Mucosa of rectum (tissue), 2 donors: ENCODE measurements around the gene S100B.
"Not testable (repeated sequence)": the region's sequence is repeated elsewhere in the genome, so short reads cannot be mapped to it uniquely, and the experiment has no call there.

Source experiments
- H3K27ac ChIP-seq, 2 donors: one replicate each; pipeline ENCODE4 v1.7.0; 2013; ENCODE audit warnings: inconsistent platforms in 2 of 2, low read depth in 2 of 2, low read length in 2 of 2
- H3K27me3 ChIP-seq, 2 donors: one replicate each; pipeline ENCODE4 v1.7.0; 2013; ENCODE audit warnings: low read length in 2 of 2; ENCODE audit not compliant: control insufficient read depth in 2 of 2, insufficient read depth in 2 of 2
- H3K36me3 ChIP-seq, 2 donors: one replicate each; pipeline ENCODE4 v1.7.0; 2013; ENCODE audit warnings: low read length in 2 of 2; ENCODE audit not compliant: control insufficient read depth in 2 of 2, insufficient read depth in 2 of 2
- H3K4me1 ChIP-seq, 2 donors: one replicate each; pipeline ENCODE4 v1.7.0; 2013; ENCODE audit warnings: low read length in 2 of 2, mild to moderate bottlenecking in 1 of 2; ENCODE audit not compliant: control insufficient read depth in 2 of 2, insufficient read depth in 2 of 2
- H3K4me3 ChIP-seq, 2 donors: one replicate each; pipeline ENCODE4 v1.7.0; 2013; ENCODE audit warnings: low read length in 2 of 2
- H3K9ac ChIP-seq, 2 donors: one replicate each; pipeline ENCODE4 v1.7.0; 2013; ENCODE audit warnings: low read length in 2 of 2, low read depth in 1 of 2, mild to moderate bottlenecking in 1 of 2
- H3K9me3 ChIP-seq, 2 donors: one replicate each; pipeline ENCODE4 v1.7.0; 2013; ENCODE audit warnings: low read length in 2 of 2; ENCODE audit not compliant: control insufficient read depth in 2 of 2
- donor health status: healthy.
- donor health status: Normal muscosa, but diverticular disease.

The S100B gene

DNA sequence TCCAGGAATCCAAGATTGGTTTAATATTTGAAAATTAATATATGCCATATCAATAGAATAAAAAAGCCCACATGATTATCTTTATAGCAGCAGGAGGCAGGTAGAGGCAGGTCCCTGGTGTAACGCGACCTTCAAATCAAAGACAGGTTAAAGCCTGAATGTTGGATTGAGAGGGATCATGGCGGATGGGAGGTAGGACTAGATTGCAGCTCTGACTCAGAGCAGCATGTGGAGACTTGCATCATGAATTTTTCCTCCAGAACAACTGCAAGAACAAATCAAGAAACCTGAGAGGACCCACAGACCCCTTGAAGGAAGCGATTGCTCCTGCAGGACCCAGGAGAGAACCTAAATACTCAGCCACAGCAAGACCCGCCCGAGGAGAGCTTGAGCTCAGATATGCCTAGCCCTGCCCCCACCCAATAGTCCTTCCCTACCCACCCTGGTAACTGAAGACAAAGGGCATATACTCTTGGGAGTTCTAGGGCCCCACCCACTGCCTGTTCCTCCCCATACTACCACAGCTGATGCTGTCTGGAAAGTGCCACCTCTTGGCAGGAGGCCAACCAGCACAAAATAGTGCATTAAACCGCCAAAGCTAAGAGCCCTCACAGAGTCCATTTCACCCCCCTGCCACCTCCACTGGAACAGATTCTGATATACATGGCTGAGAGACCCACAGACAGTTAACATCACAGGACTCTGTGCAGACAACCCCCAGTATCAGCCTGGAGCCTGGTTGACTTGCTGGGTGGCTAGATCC, 19.5 kb downstream of the S100B start:
- Histone ChIP-seq H3K9ac (no peak overlapping the region), H3K4me1 (no peaks in the 10 kb centered on the region), H3K4me3 (no peak overlapping the region), H3K27ac (no peak overlapping the region), H3K9me3 (peaks cover 0 to 3% of the 10 kb centered on the region in 2 donors), H3K36me3 (no peaks in the 10 kb centered on the region), H3K27me3 (no peaks in the 10 kb centered on the region)

DNA sequence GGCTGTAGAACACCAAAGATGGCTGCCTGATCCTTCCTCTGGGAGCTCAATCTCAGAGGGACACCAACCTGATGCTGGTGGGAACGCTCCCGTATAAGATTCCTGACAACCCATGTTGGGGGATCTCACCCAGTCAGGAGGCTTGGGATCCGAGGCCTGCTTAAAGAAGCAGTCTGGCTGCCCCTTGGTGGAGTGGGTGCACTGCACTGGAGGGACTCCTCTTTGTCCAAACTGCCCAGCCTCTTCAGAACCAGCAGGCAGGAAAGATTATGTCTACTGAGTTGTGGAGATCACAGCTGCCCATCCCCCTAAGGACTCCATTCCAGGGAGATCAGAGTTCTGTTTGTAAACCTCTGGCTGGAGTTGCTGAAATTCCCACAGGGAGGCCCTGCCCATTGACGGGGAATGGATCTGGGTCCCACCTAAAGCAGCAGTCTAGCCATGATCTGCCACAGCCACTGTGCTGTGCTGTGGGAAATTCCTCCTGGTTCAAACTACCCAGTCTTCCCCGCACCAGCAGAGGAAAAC, 23.0 kb downstream of the S100B start:
- Histone ChIP-seq H3K27me3 (no peaks in the 10 kb centered on the region), H3K9ac (no peak overlapping the region), H3K36me3 (no peaks in the 10 kb centered on the region), H3K4me1 (no peaks in the 10 kb centered on the region), H3K27ac (no peak overlapping the region), H3K4me3 (no peak overlapping the region), H3K9me3 (peaks cover 0 to 3% of the 10 kb centered on the region in 2 donors)

DNA sequence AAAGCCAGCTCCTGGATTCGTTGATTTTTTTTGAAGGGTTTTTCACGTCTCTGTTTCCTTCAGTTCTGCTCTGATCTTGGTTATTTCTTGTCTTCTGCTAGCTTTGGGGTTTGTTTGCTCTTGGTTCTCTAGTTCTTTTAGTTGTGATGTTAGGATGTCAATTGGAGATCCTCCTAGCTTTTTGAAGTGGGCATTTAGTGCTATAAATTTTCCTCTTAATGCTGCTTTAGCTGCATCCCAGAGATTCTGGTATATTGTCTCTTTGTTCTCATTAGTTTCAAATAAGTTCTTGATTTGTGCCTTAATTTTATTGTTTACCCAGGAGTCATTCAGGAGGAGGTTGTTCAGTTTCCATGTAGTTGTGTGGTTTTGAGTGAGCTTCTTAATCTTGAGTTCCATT, 25.5 kb downstream of the S100B start:
- not testable (repeated sequence) for H3K9me3 ChIP-seq, H3K4me1 ChIP-seq, H3K27me3 ChIP-seq, H3K9ac ChIP-seq, H3K27ac ChIP-seq, H3K4me3 ChIP-seq, H3K36me3 ChIP-seq

DNA sequence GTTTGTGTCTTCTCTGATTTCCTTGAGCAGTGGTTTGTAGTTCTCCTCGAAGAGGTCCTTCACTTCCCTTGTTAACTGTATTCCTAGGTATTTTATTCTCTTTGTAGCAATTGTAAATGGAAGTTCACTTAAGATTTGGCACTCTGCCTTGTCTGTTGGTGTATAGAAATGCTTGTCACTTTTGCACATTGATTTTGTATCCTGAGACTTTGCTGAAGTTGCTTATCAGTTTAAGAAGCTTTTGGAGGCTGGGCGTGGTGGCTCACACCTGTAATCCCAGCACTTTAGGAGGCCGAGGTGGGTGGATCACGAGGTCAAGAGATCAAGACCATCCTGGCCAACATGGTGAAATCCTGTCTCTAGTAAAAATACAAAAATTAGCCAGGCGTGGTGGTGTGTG, 27.1 kb downstream of the S100B start:
- not testable (repeated sequence) for H3K4me3 ChIP-seq, H3K27me3 ChIP-seq, H3K9ac ChIP-seq, H3K36me3 ChIP-seq, H3K9me3 ChIP-seq, H3K4me1 ChIP-seq, H3K27ac ChIP-seq

DNA sequence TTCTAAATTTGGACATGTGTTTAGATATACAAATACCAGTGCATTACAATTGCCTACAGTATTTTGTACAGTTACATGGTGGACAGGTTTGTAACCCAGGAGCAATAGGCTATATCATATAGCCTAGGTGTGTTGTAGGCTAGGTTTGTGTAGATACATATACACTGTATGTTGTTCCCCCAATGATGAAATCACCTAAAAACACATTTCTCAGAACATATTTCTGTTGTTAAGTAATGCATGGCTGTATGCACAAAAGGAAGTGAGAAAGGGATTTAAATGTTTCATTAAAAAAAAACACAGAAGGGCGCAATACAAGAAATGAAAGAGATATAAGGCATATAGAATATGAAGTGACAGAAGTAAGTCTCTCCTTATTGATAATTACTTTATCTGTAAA, 32.0 kb downstream of the S100B start:
- Histone ChIP-seq H3K36me3 (peaks cover 16 to 23% of the 10 kb centered on the region in 2 donors), H3K9me3 (no peaks in the 10 kb centered on the region)

DNA sequence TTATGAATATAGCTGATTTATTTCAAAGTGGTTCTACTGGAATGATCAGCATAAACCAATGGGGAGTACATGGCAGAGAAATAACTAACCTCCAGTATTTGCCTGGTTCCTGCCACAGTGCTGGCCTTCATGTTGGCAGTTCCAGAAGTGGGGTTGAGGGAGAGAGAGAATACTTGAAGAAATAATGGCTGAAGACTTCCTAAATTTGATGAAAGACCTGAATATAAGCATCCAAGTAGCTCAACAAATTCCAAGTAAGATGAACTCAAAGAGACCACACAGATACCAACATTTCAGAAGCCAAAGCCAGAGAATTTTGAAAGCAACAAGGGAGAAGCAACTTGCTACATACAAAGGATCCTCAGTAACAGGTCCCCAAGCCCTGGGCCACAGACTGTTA, 34.3 kb downstream of the S100B start:
- Histone ChIP-seq H3K9me3 (no peaks in the 10 kb centered on the region), H3K4me3 (no peak overlapping the region), H3K4me1 (no peaks in the 10 kb centered on the region), H3K9ac (no peak overlapping the region), H3K27me3 (no peaks in the 10 kb centered on the region), H3K27ac (no peak overlapping the region), H3K36me3 (peaks cover 35 to 44% of the 10 kb centered on the region in 2 donors)

More for the DNA sequence above, 32.0 kb downstream of the S100B start:
- Histone ChIP-seq H3K9ac (no peak overlapping the region), H3K4me3 (no peak overlapping the region), H3K4me1 (no peaks in the 10 kb centered on the region), H3K27me3 (no peaks in the 10 kb centered on the region), H3K27ac (no peak overlapping the region)

DNA sequence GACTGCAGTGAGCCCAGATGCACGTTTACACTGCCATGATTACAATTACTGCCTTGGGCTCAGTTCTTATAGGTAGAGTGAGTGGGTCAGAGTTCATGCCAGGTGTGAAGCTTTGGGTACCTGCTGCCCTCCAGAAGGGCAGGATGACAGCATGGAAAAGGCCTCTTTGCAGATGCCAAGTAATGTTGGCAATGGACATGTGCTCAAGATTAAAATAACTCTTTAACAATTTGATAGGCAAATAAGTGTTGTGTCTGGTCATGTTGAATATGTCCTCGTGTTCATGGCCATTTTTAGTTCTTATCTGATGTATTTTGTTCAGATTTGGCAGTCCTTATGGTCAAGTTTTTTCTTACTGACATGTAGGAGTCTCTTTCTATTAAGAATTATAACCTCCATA, 34.8 kb downstream of the S100B start:
- H3K4me3 ChIP-seq, result no peak overlapping the region

DNA sequence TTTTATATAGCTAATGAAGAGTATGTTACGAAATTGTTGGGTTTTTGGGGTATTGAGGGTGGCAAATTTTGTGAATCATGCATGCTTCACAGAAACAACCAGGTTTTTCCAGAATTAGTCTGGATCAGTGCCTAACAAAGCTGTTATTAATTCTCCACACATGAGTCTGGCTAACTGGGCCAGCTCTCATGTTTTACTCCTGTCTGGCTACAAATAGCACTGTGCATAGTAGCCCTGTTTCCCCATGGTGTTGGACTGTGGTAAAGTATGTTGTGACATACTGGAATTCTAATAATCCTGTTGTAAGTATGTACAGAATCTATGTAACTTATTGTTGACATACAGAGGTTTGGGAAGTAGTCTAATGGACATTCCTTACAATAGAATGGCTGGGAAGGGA, 35.8 kb downstream of the S100B start:
- Histone ChIP-seq H3K9me3 (no peaks in the 10 kb centered on the region), H3K36me3 (peaks cover 49 to 50% of the 10 kb centered on the region in 2 donors), H3K27me3 (no peaks in the 10 kb centered on the region), H3K4me3 (no peak overlapping the region), H3K27ac (no peak overlapping the region), H3K9ac (no peak overlapping the region), H3K4me1 (no peaks in the 10 kb centered on the region)

More for the DNA sequence above, 34.8 kb downstream of the S100B start:
- H3K9me3 ChIP-seq, result no peaks in the 10 kb centered on the region
- H3K27ac ChIP-seq, result no peak overlapping the region
- peaks cover 40 to 46% of the 10 kb centered on the region in 2 donors for H3K36me3 ChIP-seq
- H3K9ac ChIP-seq, result no peak overlapping the region
- no peaks in the 10 kb centered on the region for H3K27me3 ChIP-seq
- no peaks in the 10 kb centered on the region for H3K4me1 ChIP-seq

DNA sequence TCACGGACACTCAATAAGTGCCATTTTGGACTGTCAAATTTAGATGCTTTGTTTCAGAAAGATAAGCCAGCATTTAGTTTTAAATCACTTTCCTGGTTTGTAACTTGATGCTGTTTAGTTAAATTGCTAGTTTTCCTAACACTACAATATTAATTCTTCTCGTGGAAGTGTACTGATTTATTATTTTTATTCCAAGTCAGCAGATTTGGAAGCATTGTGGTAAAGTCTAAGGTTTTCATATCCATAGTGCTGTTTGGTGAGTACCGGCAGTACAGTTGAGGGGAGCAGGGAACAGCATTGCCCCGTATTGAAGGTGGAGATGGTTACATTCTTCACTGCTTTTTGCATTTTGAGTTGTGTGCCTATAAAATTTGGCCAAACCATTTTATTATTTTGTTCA, 36.3 kb downstream of the S100B start:
- Histone ChIP-seq H3K9ac (no peak overlapping the region), H3K27me3 (no peaks in the 10 kb centered on the region), H3K4me1 (no peaks in the 10 kb centered on the region), H3K4me3 (no peak overlapping the region), H3K9me3 (no peaks in the 10 kb centered on the region), H3K36me3 (peaks cover 54 to 55% of the 10 kb centered on the region in 2 donors), H3K27ac (no peak overlapping the region)

DNA sequence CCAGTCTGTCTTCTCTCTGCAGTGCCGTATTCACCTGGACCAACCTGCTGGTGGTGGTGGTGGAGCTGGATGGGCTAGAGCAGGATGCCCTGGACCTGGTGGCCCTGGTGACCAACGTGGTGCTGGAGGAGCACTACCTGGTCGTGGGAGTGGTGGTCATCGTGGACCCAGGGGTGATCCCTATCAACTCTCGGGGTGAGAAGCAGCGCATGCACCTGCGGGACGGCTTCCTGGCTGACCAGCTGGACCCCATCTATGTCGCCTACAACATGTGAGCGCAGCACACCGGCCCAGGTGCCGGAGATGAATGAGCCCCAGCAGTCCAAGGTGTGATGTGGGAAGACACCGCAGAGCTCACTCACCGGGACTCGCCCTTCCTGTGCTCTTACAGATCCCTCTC, 37.5 kb downstream of the S100B start:
- H3K27me3 ChIP-seq, result no peaks in the 10 kb centered on the region

More for the DNA sequence above, 37.5 kb downstream of the S100B start:
- no peak overlapping the region for H3K4me3 ChIP-seq
- H3K27ac ChIP-seq, result no peak overlapping the region
- no peak overlapping the region for H3K9ac ChIP-seq
- H3K36me3 ChIP-seq, result peaks cover 59 to 60% of the 10 kb centered on the region in 2 donors
- H3K4me1 ChIP-seq, result no peaks in the 10 kb centered on the region
- H3K9me3 ChIP-seq, result no peaks in the 10 kb centered on the region
